Activated naive CD8-positive, alpha-beta T cell (primary cell): ENCODE results near the gene PCGF1.

Experiments used
- H3K27ac Mint-ChIP-seq: one replicate; pipeline ENCODE4 v1.8.0; 2021; ENCODE audit warnings: mixed read lengths
- H3K27me3 Mint-ChIP-seq: one replicate; pipeline ENCODE4 v1.8.0; 2021; ENCODE audit warnings: mixed read lengths
- H3K36me3 Mint-ChIP-seq: one replicate; pipeline ENCODE4 v1.8.0; 2021; ENCODE audit warnings: mixed read lengths
- H3K4me1 Mint-ChIP-seq: one replicate; pipeline ENCODE4 v1.8.0; 2021; ENCODE audit warnings: low read depth, mixed read lengths
- H3K4me3 Mint-ChIP-seq: one replicate; pipeline ENCODE4 v1.8.0; 2021; ENCODE audit warnings: mild to moderate bottlenecking, mixed read lengths
- H3K9me3 Mint-ChIP-seq: one replicate; pipeline ENCODE4 v1.8.0; 2021; ENCODE audit warnings: low read depth, mixed read lengths

PCGF1 gene

GRCh38 chr2:74513605-74514367 lies 6.3 kb upstream of the PCGF1 start:
- no peaks in the 10 kb centered on the region for H3K9me3 Mint-ChIP-seq
- H3K4me3 Mint-ChIP-seq = peak overlapping the region; percentile 35
- no peak overlapping the region for H3K27ac Mint-ChIP-seq
- H3K27me3 Mint-ChIP-seq = peaks cover 40% of the 10 kb centered on the region
- peaks cover 16% of the 10 kb centered on the region for H3K4me1 Mint-ChIP-seq
- no peaks in the 10 kb centered on the region for H3K36me3 Mint-ChIP-seq

DNA sequence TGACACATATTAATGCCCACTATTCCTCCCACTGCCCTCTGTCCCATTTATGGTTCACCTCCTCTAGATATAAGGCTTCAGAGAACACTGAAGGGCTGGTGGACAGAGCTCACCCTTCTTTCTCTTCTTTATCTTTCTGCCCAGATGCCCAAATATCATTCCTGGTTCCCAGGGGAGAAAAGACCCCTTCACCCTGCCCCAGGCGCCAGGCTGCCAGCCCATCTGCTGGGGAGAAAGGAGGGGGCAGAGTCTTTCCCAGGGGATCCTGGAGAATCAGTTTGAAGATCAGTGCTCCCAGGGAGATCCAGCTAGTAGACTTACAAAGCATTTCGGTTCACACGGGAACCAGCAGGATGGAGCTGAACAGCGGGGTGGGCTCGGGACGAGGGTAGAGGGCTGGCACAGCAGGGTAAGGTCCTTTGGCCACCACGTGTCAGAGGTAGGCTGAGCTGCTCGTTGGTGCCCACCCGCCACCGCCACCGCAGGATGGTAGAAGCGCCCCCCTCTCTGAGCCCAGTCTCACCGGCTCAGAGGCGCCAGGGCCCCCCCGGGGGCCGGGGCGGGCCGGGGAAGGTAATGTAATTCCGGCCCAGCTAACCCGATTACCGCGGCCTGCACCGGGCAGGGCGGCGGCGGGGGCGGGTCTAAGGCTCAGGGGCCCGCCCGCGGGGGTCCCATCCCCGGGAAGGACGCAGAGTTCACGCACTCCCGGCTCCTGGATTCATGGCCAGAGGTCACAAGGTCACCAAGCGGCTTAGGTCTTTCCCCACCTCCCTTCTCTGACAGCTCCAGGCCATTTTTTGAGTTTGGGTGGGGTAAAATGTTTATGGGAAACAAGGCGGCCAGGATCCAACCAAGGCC lies 5.5 kb upstream of the PCGF1 start:
- Mint-ChIP-seq H3K27ac (no peak overlapping the region), H3K4me1 (peaks cover 24% of the 10 kb centered on the region), H3K9me3 (no peaks in the 10 kb centered on the region), H3K27me3 (peaks cover 33% of the 10 kb centered on the region), H3K4me3 (peak overlapping the region; percentile 35), H3K36me3 (no peaks in the 10 kb centered on the region)

DNA sequence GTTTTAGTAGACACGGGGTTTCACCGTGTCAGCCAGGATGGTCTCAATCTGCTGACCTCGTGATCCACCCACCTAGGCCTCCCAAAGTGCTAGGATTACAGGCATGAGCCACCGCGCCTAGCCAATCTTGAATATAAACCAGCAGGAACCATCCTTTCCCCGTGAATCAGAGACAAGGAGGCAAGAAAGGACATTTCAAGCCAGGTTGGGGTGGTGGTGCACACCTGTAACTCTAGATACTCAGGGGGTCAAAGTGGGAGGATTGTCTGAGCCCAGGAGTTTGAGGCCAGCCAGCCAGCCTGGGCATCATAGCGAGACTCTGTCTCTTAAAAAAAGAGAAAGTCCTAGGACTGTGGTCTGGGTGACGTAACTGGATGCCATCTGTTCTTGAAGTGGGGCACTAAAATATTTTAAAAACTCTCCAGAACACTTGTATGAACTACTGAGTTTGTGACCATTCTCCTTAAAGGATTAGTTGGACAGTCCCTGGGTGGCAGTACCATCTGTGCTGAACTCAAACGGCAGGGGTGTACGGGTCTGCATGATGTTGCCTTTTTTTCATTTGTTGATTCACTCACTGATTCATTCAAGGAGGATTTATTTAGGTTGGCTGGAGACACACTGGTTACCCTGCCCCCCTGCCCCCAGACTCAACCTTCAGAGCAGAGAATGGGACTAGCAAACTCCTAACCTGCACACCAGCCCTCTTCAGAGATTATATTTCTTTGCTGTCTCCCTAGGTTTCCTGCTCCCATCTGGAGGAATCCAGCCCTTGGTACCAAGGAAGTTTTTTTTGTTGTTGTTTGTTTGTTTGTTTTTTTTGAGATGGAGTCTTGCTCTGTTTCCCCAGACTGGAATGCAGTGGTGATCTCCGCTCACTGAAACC lies 3.9 kb upstream of the PCGF1 start:
- Mint-ChIP-seq H3K9me3 (no peaks in the 10 kb centered on the region), H3K27me3 (peaks cover 22% of the 10 kb centered on the region), H3K27ac (no peak overlapping the region), H3K36me3 (peaks cover 5% of the 10 kb centered on the region), H3K4me1 (peaks cover 32% of the 10 kb centered on the region), H3K4me3 (no peak overlapping the region)

- Mint-ChIP-seq H3K9me3 (no peaks in the 10 kb centered on the region), H3K27me3 (peaks cover 23% of the 10 kb centered on the region), H3K4me1 (peaks cover 32% of the 10 kb centered on the region), H3K4me3 (no peak overlapping the region), H3K36me3 (peaks cover 5% of the 10 kb centered on the region), H3K27ac (no peak overlapping the region)
Measured at GRCh38 chr2:74510272-74510671, 2.8 kb upstream of the PCGF1 start.

GRCh38 chr2:74507926-74508520 lies 528 bp upstream of the PCGF1 start:
- Mint-ChIP-seq H3K27ac (peak overlapping the region; percentile 100), H3K36me3 (peaks cover 16% of the 10 kb centered on the region), H3K9me3 (no peaks in the 10 kb centered on the region), H3K4me1 (peaks cover 43% of the 10 kb centered on the region), H3K27me3 (peaks cover 26% of the 10 kb centered on the region), H3K4me3 (peak overlapping the region; percentile 100)

GRCh38 chr2:74505448-74506246 lies 1.8 kb downstream of the PCGF1 start:
- Mint-ChIP-seq H3K27me3 (peaks cover 25% of the 10 kb centered on the region), H3K36me3 (peaks cover 18% of the 10 kb centered on the region), H3K9me3 (no peaks in the 10 kb centered on the region), H3K27ac (no peak overlapping the region), H3K4me1 (peaks cover 54% of the 10 kb centered on the region), H3K4me3 (peak overlapping the region; percentile 27)

DNA sequence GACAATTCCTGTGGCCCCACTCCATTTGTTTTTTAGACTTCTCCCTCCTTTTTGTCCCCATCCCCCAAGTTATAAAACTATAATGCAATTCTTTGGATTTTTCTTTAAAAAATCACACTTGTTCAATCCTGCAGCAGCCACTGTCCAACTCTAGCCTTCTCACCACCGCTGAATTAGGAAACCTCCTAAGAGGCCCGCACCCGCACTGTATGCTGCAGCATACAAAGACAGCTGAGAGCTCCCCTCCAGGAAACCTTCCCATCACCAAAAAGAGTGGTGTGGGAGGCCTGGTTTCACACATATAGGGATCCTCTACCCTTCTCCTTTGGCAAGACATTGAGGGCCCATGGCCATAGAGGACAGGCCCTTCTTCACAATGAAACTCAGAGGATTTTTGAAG lies 2.9 kb downstream of the PCGF1 start:
- H3K4me3 Mint-ChIP-seq = peak overlapping the region; percentile 70

DNA sequence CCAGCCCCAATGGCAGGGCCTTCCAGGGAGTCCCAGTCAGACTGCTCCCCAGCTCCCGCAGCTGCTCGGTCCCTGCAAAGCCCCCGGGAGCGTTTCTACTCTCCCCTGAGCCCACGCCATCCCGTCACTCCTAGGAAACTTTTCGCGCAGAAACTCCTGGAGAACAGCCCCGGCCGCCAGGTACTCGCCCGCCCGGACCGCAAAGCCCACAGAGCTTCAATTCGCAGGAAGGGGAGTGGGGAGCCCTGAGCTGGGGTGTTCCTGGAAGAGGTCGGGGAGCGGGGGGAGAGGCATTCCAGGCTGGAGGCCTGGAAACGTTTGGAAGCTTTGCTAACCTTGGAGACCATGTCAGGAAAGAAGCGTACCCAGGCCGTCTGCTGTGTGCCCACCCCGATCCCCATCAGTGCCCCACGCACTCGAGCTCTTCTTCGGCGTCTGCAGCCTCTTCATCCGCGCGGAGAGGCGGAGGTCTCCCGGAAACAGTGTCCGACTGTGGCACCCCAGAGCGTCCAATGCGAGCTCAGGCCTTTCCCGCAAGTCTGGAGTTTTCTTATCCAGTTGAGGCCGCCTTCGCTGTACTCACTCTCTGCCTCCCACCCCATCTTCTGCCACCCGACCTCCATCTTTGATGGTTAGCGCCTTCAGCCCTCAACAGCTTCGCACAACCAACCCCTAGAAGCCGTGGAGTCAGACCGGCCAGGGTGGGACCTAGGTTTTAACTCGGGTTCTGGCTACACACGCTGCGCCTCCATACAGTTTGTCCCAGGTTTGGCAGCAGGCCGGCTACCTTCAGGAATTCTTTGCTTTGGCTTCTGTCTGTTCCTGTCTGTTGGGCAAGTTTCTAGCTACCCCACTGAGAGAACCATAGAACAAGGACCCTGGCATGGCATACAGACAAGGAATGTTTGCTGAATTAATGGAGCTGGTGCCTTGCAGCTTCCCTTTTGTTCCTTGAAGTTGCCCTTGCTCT lies 3.7 kb downstream of the PCGF1 start:
- peaks cover 18% of the 10 kb centered on the region for H3K36me3 Mint-ChIP-seq
- peak overlapping the region; percentile 71 for H3K4me3 Mint-ChIP-seq
- no peaks in the 10 kb centered on the region for H3K9me3 Mint-ChIP-seq
- no peak overlapping the region for H3K27ac Mint-ChIP-seq
- peaks cover 26% of the 10 kb centered on the region for H3K27me3 Mint-ChIP-seq
- peaks cover 58% of the 10 kb centered on the region for H3K4me1 Mint-ChIP-seq

More for the DNA sequence above, 2.9 kb downstream of the PCGF1 start:
- Mint-ChIP-seq H3K36me3 (peaks cover 18% of the 10 kb centered on the region), H3K27me3 (peaks cover 22% of the 10 kb centered on the region), H3K4me1 (peaks cover 54% of the 10 kb centered on the region), H3K9me3 (no peaks in the 10 kb centered on the region), H3K27ac (no peak overlapping the region)

DNA sequence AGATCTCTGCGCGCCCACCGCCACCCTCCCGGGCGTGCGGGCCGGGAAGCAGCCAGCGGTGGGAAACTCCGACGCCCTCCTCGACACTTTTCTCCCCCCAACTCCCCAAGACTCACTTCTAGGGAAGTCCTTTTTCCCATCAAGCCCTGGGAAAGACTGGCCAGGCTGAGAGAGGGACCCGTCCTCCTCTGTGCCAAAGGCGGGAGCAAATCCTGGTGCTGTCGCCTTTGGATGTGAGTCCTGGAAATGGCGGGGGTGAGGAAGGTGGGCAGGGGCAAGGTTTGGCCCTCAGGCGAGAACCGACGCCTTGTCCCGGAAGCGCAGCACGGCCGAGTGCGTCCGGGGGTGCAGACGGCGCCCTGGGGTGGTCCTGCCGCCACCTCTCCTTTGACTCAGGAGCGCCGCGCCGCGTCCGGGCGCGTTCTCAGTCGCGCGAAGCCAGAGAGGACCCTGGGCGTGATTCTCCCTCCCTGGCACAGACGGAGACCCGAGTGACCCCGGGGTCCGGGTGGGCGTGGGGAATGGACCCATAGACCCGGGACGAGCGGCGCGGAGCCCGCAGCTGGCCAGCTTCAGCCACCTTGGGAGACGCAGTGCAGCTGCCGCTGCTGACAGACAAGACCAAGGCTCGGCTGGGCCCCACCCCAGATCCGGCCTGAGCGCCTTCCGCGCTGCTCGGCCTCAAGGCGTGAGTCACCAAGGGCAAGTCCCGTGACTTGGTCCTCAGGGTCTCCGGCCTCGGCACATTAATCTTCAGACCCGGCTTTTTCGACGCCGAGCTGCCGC lies 4.6 kb downstream of the PCGF1 start:
- Mint-ChIP-seq H3K36me3 (peaks cover 18% of the 10 kb centered on the region), H3K27me3 (peaks cover 26% of the 10 kb centered on the region), H3K9me3 (no peaks in the 10 kb centered on the region), H3K4me1 (peaks cover 56% of the 10 kb centered on the region), H3K27ac (no peak overlapping the region), H3K4me3 (peak overlapping the region; percentile 71)

GRCh38 chr2:74502147-74502719 lies 5.3 kb downstream of the PCGF1 start:
- Mint-ChIP-seq H3K4me1 (peaks cover 52% of the 10 kb centered on the region), H3K9me3 (no peaks in the 10 kb centered on the region), H3K36me3 (peaks cover 18% of the 10 kb centered on the region), H3K4me3 (peak overlapping the region; percentile 71), H3K27me3 (peaks cover 26% of the 10 kb centered on the region), H3K27ac (no peak overlapping the region)

- peak overlapping the region; percentile 71 for H3K4me3 Mint-ChIP-seq
- H3K27ac Mint-ChIP-seq = no peak overlapping the region
- H3K27me3 Mint-ChIP-seq = peaks cover 23% of the 10 kb centered on the region
- H3K9me3 Mint-ChIP-seq = no peaks in the 10 kb centered on the region
- H3K36me3 Mint-ChIP-seq = peaks cover 15% of the 10 kb centered on the region
- peaks cover 46% of the 10 kb centered on the region for H3K4me1 Mint-ChIP-seq
Measured at GRCh38 chr2:74501335-74502071, 6.0 kb downstream of the PCGF1 start.
